ENCODE results near the gene NAPA. TPM values are rescaled to one million over a fixed set of nuclear protein-coding genes. Genes with fewer than 3 reads are reported as not detected.

The NAPA gene
- total and polyA plus RNA-seq, 2 of the 13 experiments (the other 11 are each of a cell fraction or from before 2014, with no cell fraction given), result 32.6 to 65.9 TPM

DNA sequence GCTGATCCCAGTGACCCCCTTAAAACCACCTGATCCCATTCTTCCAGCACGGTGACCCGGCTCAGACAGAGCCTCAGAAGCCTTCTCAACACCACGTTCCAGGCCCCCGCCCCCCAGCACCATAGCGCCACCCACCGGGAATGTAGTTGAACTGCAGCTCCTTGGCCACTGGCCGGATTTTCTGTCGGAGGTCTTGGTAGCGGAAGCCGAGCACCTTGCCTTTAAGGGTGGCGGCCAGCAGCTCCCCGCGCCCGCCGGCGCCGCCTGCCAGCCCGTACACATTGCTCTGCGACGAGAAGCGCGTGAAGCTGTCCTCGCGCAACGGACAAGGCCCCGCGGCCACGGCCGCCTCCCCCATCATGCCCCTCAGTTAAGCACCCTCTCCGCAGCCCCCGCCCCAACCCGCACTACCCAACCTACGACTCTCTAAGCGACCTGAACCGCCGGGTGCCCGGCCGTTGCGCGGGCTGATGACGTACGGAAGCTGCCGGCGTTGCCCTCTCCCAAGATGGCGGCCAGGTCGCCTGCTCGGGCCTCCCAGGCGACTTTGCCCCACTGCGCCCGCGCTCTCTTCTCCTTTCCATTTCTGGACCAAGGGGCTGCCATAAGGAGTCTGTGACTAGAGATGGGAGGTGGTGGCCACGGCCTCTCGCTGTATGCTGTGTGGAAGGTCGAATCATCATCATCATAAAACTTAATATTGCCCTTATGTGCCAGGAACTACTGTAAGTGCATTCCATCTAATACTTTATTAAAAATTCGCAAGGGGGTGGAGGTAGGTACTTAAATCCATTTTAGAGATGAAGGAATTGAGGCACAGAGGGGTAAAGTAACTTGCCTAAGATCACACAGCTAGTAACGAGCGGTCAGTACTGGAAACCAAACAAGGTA, 30.8 kb downstream of the NAPA start, which contains the start of gene KPTN (continued):
- TF ChIP-seq, protein P1, sequence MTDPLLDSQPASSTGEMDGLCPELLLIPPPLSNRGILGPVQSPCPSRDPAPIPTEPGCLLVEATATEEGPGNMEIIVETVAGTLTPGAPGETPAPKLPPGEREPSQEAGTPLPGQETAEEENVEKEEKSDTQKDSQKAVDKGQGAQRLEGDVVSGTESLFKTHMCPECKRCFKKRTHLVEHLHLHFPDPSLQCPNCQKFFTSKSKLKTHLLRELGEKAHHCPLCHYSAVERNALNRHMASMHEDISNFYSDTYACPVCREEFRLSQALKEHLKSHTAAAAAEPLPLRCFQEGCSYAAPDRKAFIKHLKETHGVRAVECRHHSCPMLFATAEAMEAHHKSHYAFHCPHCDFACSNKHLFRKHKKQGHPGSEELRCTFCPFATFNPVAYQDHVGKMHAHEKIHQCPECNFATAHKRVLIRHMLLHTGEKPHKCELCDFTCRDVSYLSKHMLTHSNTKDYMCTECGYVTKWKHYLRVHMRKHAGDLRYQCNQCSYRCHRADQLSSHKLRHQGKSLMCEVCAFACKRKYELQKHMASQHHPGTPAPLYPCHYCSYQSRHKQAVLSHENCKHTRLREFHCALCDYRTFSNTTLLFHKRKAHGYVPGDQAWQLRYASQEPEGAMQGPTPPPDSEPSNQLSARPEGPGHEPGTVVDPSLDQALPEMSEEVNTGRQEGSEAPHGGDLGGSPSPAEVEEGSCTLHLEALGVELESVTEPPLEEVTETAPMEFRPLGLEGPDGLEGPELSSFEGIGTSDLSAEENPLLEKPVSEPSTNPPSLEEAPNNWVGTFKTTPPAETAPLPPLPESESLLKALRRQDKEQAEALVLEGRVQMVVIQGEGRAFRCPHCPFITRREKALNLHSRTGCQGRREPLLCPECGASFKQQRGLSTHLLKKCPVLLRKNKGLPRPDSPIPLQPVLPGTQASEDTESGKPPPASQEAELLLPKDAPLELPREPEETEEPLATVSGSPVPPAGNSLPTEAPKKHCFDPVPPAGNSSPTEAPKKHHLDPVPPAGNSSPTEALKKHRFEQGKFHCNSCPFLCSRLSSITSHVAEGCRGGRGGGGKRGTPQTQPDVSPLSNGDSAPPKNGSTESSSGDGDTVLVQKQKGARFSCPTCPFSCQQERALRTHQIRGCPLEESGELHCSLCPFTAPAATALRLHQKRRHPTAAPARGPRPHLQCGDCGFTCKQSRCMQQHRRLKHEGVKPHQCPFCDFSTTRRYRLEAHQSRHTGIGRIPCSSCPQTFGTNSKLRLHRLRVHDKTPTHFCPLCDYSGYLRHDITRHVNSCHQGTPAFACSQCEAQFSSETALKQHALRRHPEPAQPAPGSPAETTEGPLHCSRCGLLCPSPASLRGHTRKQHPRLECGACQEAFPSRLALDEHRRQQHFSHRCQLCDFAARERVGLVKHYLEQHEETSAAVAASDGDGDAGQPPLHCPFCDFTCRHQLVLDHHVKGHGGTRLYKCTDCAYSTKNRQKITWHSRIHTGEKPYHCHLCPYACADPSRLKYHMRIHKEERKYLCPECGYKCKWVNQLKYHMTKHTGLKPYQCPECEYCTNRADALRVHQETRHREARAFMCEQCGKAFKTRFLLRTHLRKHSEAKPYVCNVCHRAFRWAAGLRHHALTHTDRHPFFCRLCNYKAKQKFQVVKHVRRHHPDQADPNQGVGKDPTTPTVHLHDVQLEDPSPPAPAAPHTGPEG (CRISPR knock-in tag; IDR thresholded peaks at IDR 0.05), result peak; percentile 85
- no peak for TF ChIP-seq FOXA1 (IDR thresholded peaks at IDR 0.05)
- no peak for TF ChIP-seq FOXA1 (CRISPR knock-in tag; IDR thresholded peaks at IDR 0.05)
- no peak for TF ChIP-seq FOXK2 (IDR thresholded peaks at IDR 0.05)
- TF ChIP-seq ZSCAN20 (CRISPR knock-in tag; IDR thresholded peaks at IDR 0.05; ENCODE audit: borderline replicate concordance), result no peak
- no peak for TF ChIP-seq USF2 (IDR thresholded peaks at IDR 0.05; ENCODE audit: low read depth, low read length)
- no peak for TF ChIP-seq USF2 (CRISPR knock-in tag; IDR thresholded peaks at IDR 0.05; ENCODE audit: borderline replicate concordance)
- no peak for TF ChIP-seq ZBTB39 (CRISPR knock-in tag; IDR thresholded peaks at IDR 0.05)
- TF ChIP-seq ZNF253 (CRISPR knock-in tag; IDR thresholded peaks at IDR 0.05; ENCODE audit: borderline replicate concordance), result no peak
- no peak for TF ChIP-seq ZNF24 (IDR thresholded peaks at IDR 0.05)
- 0 out of 2 replicates have a peak, but pooled peaks have one; percentile 59 for TF ChIP-seq DNMT1 (CRISPR knock-in tag; IDR thresholded peaks at IDR 0.05)
- peak; percentile 58 for TF ChIP-seq DBP (CRISPR knock-in tag; IDR thresholded peaks at IDR 0.05; ENCODE audit: not compliant biosample characterization)
- TF ChIP-seq MZF1 (CRISPR knock-in tag; IDR thresholded peaks at IDR 0.05; ENCODE audit: borderline replicate concordance), result no peak
- peak; percentile 82; the same call in 1 of the 2 replicates for TF ChIP-seq NCOA1 (CRISPR knock-in tag; IDR thresholded peaks at IDR 0.05)
- peak; percentile 41; the same call in 1 of the 2 replicates for TF ChIP-seq ZSCAN12 (CRISPR knock-in tag; IDR thresholded peaks at IDR 0.05)
- TF ChIP-seq HOXA9 (CRISPR knock-in tag; IDR thresholded peaks at IDR 0.05; ENCODE audit: borderline replicate concordance), result no peak
- no peak for TF ChIP-seq CERS6 (CRISPR knock-in tag; IDR thresholded peaks at IDR 0.05)
